Upper lobe of right lung (tissue), 1 donor: Measurements from ENCODE around the gene ESRRB. TPM values are rescaled to one million over a fixed set of nuclear protein-coding genes. Genes with fewer than 3 reads are reported as not detected.

Experiments used
- ATAC-seq: fragments of 200-7000 bp; cut with Tn5 transposase; one replicate; pipeline ENCODE4 v1.9.1; 2020; ENCODE audit warnings: mild to moderate bottlenecking, moderate library complexity
- DNase-seq: peaks from one replicate; pipeline ENCODE4 v3.0.0-alpha.2; 2020
- H3K27ac ChIP-seq: fragments of 200-600 bp; one replicate; pipeline ENCODE4 v1.8.0; 2022
- H3K27me3 ChIP-seq: fragments of 200-600 bp; one replicate; pipeline ENCODE4 v1.8.0; 2022; ENCODE audit warnings: mild to moderate bottlenecking
- H3K36me3 ChIP-seq: fragments of 200-600 bp; one replicate; pipeline ENCODE4 v1.8.0; 2022
- H3K4me1 ChIP-seq: fragments of 200-600 bp; one replicate; pipeline ENCODE4 v1.8.0; 2022
- H3K4me3 ChIP-seq: fragments of 200-600 bp; one replicate; pipeline ENCODE4 v1.8.0; 2022; ENCODE audit warnings: mild to moderate bottlenecking
- H3K9me3 ChIP-seq: fragments of 200-600 bp; one replicate; pipeline ENCODE4 v1.8.0; 2022
- intact Hi-C: fragments of 100-400 bp; cut with DNase I; formaldehyde crosslinking; loops from one replicate; pipeline ENCODE4 v1.11.0; 2022
- total RNA-seq: library from RNA; stranded (reverse); fragmentation: NEBNext Ultra II Directional; extraction: Animal tissue kit (Norgen Biotek cat#: 25700); gene quantifications from one replicate; pipeline ENCODE4 v1.2.1, GENCODE V29; 2021
- TF ChIP-seq, protein P1 (sequence below): fragments of 200-600 bp; IDR thresholded peaks from one replicate; pipeline ENCODE4 v1.8.0; 2022; ENCODE audit warnings: antibody characterized with exemption
- donor health status: DM: no; HTN: yes; CAD: no; lungs with severe emphysema.

ESRRB gene
- total RNA-seq, 1 donor from 2014 or later = not detected

- no peaks in the 10 kb centered on the region for H3K9me3 ChIP-seq
- H3K4me1 ChIP-seq = no peaks in the 10 kb centered on the region
- no peak overlapping the region for H3K27ac ChIP-seq
- TF ChIP-seq, protein P1, sequence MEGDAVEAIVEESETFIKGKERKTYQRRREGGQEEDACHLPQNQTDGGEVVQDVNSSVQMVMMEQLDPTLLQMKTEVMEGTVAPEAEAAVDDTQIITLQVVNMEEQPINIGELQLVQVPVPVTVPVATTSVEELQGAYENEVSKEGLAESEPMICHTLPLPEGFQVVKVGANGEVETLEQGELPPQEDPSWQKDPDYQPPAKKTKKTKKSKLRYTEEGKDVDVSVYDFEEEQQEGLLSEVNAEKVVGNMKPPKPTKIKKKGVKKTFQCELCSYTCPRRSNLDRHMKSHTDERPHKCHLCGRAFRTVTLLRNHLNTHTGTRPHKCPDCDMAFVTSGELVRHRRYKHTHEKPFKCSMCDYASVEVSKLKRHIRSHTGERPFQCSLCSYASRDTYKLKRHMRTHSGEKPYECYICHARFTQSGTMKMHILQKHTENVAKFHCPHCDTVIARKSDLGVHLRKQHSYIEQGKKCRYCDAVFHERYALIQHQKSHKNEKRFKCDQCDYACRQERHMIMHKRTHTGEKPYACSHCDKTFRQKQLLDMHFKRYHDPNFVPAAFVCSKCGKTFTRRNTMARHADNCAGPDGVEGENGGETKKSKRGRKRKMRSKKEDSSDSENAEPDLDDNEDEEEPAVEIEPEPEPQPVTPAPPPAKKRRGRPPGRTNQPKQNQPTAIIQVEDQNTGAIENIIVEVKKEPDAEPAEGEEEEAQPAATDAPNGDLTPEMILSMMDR = no peak
- H3K27me3 ChIP-seq = no peaks in the 10 kb centered on the region
- no peak overlapping the region for H3K4me3 ChIP-seq
- DNase-seq = no peak
- intact Hi-C loops = no loop called here
- no peak for ATAC-seq
- H3K36me3 ChIP-seq = no peaks in the 10 kb centered on the region
Observed at GRCh38 chr14:76484355-76484754, 108.4 kb downstream of the ESRRB start.

- intact Hi-C loops = no loop called here
- TF ChIP-seq, protein P1 = no peak
- Histone ChIP-seq H3K9me3 (no peaks in the 10 kb centered on the region), H3K36me3 (no peaks in the 10 kb centered on the region), H3K27me3 (no peaks in the 10 kb centered on the region), H3K27ac (no peak overlapping the region), H3K4me3 (no peak overlapping the region), H3K4me1 (no peaks in the 10 kb centered on the region)
- DNase-seq = no peak
- no peak for ATAC-seq
Observed at GRCh38 chr14:76486251-76486743, 110.4 kb downstream of the ESRRB start.

DNA sequence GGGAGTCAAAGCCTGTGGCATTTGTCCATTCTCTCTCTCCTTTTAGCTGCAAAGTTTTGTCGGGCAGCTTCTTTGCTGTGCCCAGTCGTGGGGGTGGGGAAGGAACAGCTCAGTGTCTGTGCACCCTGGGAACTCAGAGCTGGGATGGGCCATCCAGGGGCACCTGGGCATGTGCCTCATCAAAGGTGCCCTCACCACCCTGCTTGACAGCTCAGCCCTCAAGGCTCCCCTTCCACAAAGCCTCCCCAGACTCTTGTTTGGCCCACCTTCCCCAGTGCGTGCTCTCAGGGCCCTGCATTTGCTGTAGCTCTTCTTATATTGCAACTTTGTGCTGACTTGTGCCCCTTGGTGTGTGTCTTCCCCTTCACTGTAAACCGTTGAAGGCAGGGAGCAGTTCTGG is 112.6 kb downstream of the ESRRB start:
- Histone ChIP-seq H3K4me1 (no peaks in the 10 kb centered on the region), H3K27me3 (no peaks in the 10 kb centered on the region), H3K27ac (no peak overlapping the region), H3K4me3 (no peak overlapping the region), H3K36me3 (no peaks in the 10 kb centered on the region), H3K9me3 (no peaks in the 10 kb centered on the region)
- DNase-seq (no peak), ATAC-seq (no peak)
- TF ChIP-seq, protein P1 = no peak
- intact Hi-C loops = no loop called here

- H3K4me3 ChIP-seq = no peak overlapping the region
- TF ChIP-seq, protein P1 = no peak
- intact Hi-C loops = no loop called here
Observed at GRCh38 chr14:76489667-76490066, 113.7 kb downstream of the ESRRB start.

DNA sequence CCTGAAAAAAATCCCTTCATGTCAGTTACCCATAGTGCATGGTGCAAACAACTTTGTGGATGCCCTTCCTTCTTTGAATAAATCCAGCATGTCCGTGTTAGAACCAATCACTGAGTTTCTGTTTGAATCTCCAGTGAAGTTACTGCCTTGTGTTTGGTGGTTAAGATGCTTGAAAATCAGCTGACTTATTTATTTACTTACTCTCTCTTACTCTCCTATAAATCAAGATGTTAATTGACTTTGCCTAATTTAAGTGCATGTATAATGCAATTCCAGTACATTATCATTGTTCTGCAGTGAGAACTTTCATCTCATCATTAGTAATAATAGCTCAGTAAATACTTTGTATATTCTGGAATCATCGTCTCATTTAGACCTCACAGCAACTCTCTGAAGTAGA is 114.2 kb downstream of the ESRRB start:
- DNase-seq = no peak
- Histone ChIP-seq H3K4me1 (no peaks in the 10 kb centered on the region), H3K36me3 (no peaks in the 10 kb centered on the region), H3K9me3 (no peaks in the 10 kb centered on the region), H3K27ac (no peak overlapping the region), H3K27me3 (no peaks in the 10 kb centered on the region), H3K4me3 (no peak overlapping the region)
- ATAC-seq = no peak
- intact Hi-C loops = no loop called here
- TF ChIP-seq, protein P1 = no peak

More at GRCh38 chr14:76489667-76490066, 113.7 kb downstream of the ESRRB start:
- ATAC-seq (no peak), DNase-seq (no peak)
- no peaks in the 10 kb centered on the region for H3K27me3 ChIP-seq
- H3K27ac ChIP-seq = no peak overlapping the region
- no peaks in the 10 kb centered on the region for H3K9me3 ChIP-seq
- H3K36me3 ChIP-seq = no peaks in the 10 kb centered on the region
- H3K4me1 ChIP-seq = no peaks in the 10 kb centered on the region

GRCh38 chr14:76490735-76491134 is 114.8 kb downstream of the ESRRB start:
- Histone ChIP-seq H3K36me3 (no peaks in the 10 kb centered on the region), H3K4me1 (no peaks in the 10 kb centered on the region), H3K27me3 (no peaks in the 10 kb centered on the region), H3K4me3 (no peak overlapping the region), H3K9me3 (no peaks in the 10 kb centered on the region), H3K27ac (no peak overlapping the region)
- DNase-seq (no peak), ATAC-seq (no peak)
- intact Hi-C loops = no loop called here
- TF ChIP-seq, protein P1 = no peak
